ENCODE results near the gene MFAP3L. TPM values are rescaled to one million over a fixed set of nuclear protein-coding genes. Genes with fewer than 3 reads are reported as not detected.

MFAP3L gene
- polyA plus RNA-seq, 5 donors = 1.8 to 2.6 (median 2.3) TPM

DNA sequence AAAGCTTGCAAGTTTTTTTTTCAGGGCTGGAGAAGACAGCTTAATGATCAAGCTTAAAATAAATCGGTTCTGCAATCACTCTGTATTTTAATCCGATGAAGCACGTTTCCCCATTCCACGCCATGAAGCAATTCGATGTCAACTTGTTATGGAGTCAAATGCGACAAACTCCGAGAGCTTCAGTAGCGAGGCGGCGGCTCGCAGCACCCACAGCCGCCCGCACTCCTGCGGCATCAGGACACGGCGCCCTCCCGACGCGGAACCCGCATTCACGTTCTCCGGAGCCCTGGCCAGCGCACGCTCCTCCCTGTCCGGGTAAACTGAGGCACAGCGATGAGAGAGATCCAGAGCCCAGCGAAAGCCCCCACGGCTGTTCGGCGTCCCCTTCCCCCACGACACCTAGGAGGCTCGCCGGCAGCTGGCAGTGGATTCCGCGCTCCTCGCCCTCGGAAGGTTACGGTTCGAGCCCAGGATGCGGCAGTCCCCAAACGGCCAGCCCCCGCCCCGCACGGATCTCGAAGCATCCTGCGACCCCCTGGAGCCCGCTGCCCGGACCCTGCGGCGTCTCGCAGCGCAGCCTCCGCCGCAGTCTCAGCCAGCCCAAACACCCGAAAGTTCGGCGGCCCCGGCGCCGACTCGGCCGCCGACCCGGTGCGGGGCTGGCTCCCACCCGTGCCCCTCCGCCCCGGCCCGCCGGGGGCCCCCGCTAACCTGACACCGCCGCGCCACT, 507 bp downstream of the MFAP3L start:
- DNase-seq = no peak

DNA sequence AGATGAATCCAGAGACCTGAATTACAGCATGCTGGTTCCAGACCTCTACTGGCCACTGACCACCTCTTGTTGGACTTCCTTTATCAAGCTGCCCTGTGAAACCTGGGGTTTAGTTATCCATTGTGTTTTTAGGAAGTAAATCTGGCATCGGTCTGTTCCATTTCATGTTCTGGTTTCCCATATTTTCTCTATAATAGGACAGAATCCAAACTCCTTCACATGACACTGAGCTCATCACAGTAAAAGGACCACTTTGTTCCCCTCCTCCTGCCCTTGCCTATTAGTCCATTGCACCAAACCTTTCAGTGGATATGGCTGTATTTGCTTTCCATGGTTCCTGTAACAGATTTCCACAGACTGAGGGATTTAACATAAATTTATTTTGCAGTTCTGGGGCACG, 4.0 kb downstream of the MFAP3L start:
- DNase-seq = no peak

DNA sequence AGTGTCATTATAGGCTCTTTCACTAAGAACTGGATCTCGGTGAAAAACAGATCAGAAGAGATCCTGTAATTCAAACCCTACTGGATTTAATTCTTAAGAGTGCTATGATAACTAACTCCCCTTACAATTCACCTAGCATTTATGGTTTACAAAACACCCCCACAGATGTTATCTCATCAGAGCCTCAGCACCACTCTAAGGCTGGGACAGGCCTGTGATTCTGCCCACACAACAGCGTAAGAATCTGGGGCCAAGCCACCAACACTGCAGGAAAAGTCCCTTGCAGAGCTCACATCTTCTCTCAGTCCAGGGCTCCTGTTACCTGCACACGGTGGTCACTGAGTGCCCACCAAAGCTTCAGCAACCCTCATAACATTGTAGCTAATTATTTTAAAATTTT, 8.9 kb downstream of the MFAP3L start:
- DNase-seq = no peak

DNA sequence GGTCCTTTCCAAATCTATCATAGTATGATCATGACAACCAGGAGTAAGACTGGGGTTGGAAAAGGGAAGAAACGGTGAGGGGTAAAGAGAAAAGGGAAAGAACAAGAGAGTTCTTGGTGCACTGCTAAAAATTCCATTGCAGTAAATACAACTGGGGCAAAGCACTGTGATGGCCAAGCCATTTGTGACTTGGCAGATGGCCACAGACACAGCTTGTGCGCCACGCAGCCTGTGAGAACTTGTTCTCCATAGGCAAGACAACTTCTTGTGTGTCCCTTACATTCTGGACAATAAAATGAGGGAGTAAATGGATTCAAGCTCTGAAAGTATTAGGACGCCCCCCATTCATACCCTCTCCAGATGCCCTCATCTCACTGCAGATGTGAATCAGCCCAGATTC, 10.9 kb downstream of the MFAP3L start:
- peak; percentile 47 to 52 for DNase-seq

DNA sequence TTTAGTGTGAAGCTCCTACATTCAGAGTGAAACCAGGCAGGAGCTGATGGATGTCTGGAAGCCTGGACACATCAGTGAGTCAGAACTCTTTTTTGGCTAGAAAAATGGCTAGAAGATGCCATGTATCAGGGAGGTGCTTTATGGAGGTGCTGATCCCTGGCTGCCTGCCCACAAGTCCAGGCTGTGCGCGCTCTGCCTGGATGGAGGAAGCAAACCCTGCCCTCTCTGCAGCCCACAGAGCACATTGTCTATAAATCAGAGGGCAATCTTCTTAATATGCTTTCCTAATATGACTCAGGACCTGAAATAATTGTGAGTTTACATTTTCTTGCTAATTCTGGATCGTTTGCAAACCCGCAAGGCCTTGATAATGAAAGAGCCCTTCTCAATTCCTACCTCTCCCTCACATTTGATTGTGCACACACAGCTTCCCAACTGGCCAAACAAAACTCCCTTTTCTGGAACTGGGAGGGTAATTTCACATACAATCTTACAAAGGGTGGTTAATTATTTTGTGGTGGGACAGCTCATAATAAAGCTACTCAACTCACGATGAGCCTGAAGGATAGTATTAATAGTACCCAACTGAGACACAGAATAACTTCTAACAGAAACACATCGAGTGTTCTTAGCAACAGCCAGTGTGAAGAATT, 11.7 kb downstream of the MFAP3L start:
- no peak for DNase-seq

DNA sequence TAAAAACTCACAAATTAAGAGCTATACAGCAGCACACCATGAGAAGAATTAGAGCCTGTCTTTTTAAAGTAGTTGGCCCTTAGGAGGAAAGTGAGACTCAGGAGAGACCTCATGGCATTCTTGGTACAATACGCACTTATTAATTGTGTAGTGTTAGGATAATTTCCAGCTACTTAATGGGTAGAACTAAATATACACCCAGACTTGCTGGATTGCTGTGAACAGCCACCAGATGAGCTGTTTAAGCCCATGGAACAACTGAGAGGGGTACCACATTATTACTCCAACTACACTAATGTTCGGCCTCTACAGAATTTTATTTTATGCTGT, 13.6 kb downstream of the MFAP3L start:
- DNase-seq = no peak

DNA sequence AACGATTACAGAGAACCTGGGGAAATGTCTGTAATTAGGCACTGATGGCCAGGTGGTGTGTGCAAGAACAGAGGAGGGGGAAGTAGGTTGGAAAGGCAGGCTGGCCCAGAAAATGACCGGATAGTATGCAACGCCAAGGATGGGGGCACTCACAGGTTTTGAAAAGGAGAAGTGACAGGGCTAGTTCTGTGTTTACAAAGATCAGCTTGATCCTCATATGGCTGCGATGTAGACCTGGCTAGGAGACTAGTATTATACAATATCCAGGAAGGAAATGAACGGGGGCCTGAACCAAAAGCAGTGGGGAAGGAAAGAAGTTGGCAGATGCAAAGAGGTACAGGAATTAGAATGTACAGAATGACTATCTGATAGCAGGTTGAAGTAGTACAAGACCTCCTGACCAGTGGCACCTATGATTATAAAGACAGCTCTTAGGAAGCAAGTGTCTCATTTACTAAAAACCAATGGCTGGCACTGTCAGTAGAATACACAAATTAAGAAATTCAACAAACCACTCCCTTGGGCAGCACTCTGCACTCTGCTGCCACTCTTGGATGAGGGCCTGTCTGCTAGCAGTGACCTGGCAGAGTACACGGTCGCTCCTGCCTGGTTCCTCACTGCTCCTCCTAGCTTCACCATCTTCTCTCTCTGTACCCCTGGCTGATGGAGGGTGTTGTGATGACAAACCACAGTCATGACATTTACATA, 14.1 kb downstream of the MFAP3L start:
- no peak for DNase-seq

DNA sequence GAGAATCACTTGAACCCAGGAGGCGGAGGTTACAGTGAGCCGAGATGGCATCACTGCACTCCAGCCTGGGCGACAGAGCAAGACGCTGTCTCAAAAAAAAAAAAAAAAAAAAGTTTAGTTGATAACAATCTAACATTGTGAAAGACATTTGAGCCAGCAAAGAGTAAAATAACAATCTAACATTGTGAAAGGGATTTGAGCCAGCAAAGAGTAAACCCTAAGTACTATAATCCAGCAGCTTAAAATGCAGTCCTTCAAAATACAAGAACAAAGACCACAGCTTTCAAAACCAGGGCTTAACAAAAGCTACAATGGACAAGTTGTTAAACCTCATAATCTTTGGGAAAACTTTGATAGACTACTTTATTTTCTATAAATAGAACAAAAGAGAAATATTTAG, 16.9 kb downstream of the MFAP3L start:
- no peak for DNase-seq

DNA sequence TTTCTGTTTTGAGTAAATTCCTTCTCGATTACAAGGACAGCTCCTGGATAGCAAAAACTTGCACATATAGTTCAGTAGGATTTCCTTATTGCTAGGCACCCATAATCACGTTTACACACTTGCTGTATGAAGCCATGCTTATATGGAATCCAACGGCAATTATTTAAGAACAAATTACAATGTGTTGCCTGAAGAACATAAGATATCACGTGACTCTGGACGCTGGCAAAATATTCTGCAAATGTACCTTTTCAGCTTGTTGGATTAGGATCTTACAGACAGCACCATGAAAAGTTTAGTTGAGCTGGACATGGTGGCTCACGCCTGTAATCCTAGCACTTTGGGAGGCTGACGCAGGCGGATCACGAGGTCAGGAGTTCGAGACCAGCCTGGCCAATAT, 17.4 kb downstream of the MFAP3L start:
- no peak for DNase-seq

DNA sequence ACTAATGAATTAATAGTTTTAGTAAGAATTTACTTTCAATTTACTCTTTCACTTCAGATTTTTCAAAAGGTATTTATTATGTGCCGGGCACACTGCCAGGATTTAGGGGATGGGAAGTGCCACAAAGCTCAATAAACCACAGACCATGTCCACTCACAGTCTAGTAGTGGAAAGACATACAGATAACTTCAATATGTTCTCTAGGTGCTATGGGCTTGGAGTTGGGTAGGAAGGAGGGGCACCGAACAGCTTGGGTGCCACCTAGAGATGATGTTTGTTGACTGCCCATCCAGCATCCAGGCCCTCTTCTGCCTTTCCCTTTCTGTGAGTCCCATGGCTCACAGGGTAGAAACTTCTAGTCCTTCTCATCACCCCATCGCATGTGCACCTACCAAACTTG, 17.8 kb downstream of the MFAP3L start:
- DNase-seq = no peak

DNA sequence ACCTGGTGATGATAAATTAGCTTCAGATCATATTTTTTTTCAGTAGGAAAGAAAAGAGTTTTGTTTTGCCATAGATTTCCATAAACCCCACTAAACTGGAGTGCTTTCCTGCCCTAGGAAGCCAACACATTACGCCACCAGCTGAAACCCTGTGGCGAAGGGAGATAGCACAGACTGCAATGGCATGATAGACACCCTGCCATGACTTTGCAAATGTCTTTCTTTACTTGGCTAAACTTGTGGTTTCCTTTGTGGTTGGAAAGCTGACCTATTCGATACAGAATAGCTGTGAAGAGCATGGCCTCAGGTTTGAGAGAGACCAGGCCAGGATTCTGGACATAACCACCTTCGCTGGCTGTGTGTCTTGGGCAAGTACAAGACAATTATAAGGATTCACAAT, 19.1 kb downstream of the MFAP3L start:
- no peak for DNase-seq

DNA sequence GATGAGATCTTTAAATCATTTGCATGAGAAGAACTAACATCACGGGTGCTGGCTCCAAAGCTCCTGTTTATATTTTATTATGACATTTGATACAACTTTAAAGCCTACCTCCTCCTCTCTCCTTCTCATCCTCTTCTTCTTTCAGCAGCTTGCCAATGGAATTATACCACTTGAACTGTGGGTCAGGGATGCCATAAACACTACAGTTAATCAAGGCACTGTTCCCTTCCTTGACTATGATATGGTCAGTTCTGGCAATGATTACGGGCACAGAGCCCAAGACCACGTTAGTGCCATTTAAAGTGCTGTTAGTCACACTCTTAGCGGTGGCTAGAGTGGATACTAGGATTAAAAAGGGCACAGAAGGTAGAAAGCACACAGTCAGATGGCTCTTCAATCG, 20.7 kb downstream of the MFAP3L start:
- no peak for DNase-seq

DNA sequence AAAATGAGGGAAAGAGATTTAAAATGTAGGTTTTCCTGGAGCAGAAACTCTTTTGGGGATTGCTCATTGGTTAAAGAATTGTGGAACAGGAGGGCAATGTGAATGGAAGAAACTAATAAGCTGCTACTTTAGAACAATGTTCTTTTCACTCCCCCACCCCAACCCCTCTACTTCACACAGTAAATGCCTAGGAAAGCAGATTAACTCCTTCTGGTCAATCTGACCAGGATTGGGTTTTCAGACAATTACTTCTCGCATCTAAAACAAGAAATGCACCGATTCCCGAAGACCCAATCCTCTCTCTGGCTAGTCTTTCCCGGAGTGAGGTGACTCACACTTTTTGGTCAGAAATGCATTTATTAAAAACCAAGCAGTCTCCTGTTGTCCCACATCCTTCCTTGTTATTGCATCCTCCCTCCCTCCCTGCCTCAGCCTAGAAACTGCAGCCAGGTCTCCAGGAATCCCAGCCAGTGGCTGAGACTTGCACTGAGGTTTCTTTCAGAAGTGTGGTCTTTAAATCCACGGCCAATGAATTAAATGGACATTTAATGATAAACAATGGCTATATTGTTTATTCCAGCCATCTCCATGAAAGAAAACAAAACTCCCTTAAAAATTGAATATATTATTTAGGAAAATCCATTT, 21.4 kb downstream of the MFAP3L start:
- no peak for DNase-seq

DNA sequence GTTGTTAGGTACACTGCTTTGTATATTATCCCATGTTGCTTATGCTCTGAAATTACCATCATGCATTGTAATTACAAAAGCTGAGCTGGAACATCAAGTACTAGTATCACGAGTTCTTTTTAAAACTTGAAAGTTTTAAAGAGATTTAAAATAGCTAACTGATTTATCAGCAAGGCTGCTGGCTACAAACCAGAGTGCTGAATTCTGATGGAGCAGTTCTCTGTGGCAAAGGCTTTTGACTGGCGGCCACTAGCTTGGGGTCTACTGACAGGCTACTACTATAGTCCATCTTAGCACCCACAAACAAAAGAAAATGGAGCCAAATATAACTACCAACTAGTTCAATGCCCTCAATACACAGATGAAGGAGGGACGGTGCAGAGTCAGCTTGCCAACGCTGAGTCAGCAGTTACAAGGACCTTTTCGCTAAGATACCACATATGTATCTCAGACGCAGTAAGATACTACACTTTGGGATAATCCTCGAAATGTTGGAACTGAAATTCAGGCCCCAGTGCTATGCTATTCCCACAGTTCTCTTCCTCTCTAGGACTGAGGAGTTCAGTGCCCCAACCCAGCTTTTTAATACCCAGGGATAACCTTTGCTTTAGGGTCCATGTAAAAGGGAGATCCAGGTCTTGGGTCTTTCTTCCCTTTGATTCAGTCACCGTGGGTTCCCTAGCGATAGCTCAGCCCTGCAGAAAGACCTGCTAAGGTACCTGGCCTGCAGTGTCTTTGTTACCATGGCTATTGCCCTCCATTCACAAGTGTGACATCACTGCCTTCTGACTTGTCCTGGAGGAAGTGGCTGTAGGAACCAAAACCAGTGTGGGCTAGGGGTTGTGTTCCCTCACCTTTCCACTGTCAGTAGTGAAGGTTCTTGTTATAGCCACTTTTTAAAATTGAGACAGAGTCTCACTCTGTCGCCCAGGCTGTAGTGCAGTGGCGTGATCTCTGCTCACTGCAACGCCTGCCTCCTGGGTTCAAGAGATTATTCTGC, 22.8 kb downstream of the MFAP3L start:
- DNase-seq = no peak

DNA sequence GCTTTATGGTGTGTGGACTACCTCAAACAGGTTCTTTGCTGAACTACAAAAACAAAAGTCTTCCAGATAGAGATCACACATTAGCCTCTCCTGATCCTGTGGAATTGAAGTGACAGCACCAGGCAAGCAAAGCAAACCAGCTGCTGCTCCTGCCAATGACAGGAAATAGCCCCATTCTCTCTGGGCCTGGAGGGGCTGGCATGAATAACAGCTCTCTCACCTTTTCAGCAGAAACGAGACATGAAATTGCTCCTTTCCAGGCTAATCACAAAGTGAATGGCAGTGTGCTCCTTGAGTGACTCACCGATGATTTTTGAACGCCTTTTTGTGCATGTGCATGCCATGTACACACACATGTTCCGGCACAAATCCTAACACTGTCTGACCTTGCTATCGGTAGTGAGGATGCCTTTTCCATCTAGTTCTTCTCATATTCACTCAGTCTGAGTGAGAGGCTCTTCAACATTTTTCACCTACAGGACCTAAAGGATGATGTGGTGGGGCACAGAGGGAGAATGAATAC, 24.4 kb downstream of the MFAP3L start:
- DNase-seq = no peak

DNA sequence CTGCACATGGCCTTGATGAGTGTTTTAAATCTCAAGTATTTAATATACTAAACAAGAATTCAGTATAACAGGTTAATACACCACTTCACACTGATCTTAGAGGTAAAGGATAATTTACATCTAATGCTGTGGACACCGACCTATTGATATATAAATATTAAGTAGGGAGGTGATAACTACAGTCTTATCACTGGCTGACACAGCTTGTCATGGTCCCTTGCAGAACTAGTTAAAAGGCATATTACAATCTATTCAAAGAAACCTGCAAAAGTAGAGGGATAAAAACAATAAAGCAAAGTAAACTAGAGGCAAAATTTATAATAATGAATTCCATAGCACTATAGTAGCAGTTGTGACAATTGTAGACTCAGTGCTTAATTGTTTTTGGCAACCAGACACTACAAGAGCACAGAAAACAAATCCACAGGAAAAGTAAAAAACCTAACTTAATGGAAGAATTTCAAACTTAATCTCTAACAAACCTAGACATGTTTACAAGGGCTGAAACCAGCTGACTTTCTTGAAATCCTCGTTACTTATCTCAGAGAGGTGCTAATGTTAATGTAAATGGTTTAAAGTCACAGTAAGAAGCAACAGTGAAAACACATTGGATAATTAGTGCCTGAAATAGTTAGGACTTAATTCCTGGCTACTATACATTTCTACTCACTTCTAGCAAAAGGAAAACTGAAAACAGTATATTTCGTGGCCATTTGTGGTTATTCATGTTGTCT, 25.0 kb downstream of the MFAP3L start:
- DNase-seq = no peak

DNA sequence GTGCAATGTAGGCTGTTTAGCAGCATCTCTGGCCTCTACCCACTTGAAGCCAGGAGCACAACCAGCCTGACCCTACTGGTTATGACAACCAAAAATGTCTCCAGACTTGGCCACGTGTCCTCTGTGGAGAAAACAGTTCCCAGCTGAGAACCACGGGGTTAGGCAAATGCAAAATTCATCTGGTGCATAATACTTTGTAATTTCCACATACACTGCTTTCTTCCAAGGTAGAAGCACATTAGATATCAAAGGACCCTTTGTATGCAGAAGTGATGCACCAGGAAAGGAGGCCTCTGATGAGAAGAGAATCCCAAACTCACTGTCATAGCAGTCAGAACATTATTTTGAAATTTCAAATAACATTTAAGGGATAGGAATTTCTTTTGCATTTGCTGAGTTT, 26.3 kb downstream of the MFAP3L start:
- no peak for DNase-seq

DNA sequence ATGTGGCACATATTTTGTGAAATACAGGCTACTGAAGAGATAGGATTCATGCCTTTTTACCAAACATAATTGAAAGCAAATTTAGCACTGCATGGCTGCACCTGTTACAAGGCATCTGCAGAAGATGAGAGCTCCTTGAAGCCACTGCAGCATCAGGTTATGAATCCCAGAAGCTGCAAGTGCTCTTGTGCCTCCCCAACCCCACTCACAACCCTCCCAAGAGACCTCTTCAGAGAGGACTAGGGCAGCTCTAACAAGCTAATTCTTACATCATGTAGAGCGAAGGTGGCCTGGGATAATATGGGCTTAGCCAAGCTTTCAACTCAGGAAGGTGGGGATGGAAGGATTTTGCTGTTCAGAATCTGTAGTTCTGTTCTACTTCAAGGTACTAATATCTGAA, 27.2 kb downstream of the MFAP3L start:
- DNase-seq = no peak

DNA sequence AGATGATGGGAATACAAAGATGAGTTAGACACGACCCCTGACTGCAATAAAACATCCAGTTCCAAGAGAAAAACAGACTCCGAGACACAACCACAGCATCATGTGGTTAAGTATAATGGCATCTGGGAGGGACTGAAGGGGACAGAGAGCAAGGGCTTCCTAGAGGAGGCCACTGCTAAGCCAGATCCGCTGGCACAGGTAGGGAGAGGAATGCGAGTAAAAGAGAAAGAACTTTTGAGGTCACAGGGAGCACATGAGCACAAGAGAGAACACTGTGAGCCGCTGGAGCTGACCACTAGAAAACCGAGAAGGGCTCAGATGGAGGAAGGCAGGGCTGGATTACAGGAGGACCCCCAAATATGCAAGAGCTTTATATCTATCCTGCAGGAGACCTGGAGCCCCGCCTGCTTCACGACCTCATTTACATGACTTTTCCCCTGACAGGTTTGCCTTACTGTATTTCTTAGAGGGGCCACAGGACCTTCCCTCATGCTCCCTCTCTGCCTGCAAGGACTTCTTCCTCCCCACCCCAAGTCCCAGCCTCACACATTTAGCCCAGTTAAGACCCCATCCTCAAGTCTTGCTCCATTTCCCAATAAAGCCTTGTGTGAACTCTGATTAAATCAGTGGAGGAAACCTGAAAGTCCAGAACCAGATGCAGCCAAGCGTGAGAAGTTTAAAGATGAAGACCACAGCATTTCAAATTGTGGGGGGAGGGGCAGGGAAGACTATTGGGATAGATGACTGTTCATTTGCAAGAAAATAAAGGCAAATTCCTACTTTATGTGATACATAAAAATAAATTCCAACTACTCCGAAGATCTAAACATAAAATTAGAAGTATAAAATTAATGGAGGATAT, 29.6 kb downstream of the MFAP3L start:
- no peak for DNase-seq

DNA sequence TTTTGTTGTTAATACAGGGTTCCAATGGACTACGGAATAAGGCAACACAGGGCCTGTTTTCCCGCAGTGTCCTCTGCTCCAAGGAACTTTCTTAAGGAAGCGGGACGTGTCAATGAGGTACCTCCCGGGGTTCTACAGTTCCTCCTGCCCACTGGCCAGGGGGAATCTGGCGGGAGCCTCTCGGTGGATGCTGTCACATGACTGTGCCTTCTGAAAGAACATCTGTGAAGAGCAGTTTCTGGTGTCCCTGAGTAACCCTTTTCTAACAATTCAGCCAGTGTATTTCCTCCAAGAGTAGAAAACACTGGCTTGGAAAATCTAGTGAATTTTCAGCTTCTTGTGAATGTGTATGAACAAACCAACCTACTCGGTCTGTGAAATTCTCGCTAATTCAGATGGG, 32.7 kb downstream of the MFAP3L start:
- DNase-seq = no peak

Data from right lung (tissue), 5 donors.